Inflammatory macrophage treated with lipopolysaccharide for 4 hours (primary cell): Measurements from ENCODE around the gene C9orf50.
A peak's percentile ranks its signal among the peaks of the same experiment; 100 is the strongest.
"Not testable (repeated sequence)": the region's sequence is repeated elsewhere in the genome, so short reads cannot be mapped to it uniquely, and the experiment has no call there.

ENCODE experiments used
- DNase-seq: peaks from one replicate; pipeline ENCODE4 v3.0.0-alpha.2; 2020

C9orf50 gene

GRCh38 chr9:129609486-129610212, 11.3 kb downstream of the C9orf50 start:
- DNase-seq, result no peak

- no peak for DNase-seq
These were observed 12.1 kb downstream of the C9orf50 start for GRCh38 chr9:129608561-129609481.

GRCh38 chr9:129607027-129607387, 13.9 kb downstream of the C9orf50 start:
- DNase-seq, result no peak

- no peak for DNase-seq
These were observed 14.5 kb downstream of the C9orf50 start for GRCh38 chr9:129606161-129607026.

- DNase-seq, result no peak
These were observed 16.1 kb downstream of the C9orf50 start for GRCh38 chr9:129604766-129605163.

- DNase-seq, result no peak
These were observed 16.7 kb downstream of the C9orf50 start for GRCh38 chr9:129604056-129604765.

GRCh38 chr9:129602598-129603415, 18.1 kb downstream of the C9orf50 start:
- DNase-seq, result no peak

- no peak for DNase-seq
These were observed 19.7 kb downstream of the C9orf50 start for GRCh38 chr9:129601082-129601674.

- no peak for DNase-seq
These were observed 22.8 kb downstream of the C9orf50 start for GRCh38 chr9:129598089-129598596.

- DNase-seq, result peak; percentile 53
These were observed 23.4 kb downstream of the C9orf50 start for GRCh38 chr9:129597355-129598088.

GRCh38 chr9:129596541-129597331, 24.2 kb downstream of the C9orf50 start:
- DNase-seq, result no peak

GRCh38 chr9:129595903-129596540, 24.9 kb downstream of the C9orf50 start:
- DNase-seq, result peak; percentile 78

- DNase-seq, result peak; percentile 40
These were observed 25.6 kb downstream of the C9orf50 start for GRCh38 chr9:129595311-129595741.

GRCh38 chr9:129594632-129595031, 26.3 kb downstream of the C9orf50 start:
- no peak for DNase-seq

GRCh38 chr9:129592790-129593189, 28.1 kb downstream of the C9orf50 start:
- not testable (repeated sequence) for DNase-seq

GRCh38 chr9:129591916-129592315, 29.0 kb downstream of the C9orf50 start:
- no peak for DNase-seq

GRCh38 chr9:129590466-129590865, 30.4 kb downstream of the C9orf50 start:
- no peak for DNase-seq

GRCh38 chr9:129587487-129588262, 33.2 kb downstream of the C9orf50 start:
- DNase-seq, result no peak
